GM12878 (cell line): ENCODE results near the gene SEMA7A. TPM values are rescaled to one million over a fixed set of nuclear protein-coding genes. Genes with fewer than 3 reads are reported as not detected.

Experiments used
- BACH1 ChIP-seq: fragments of 450-650 bp; IDR thresholded peaks from 2 replicates; pipeline ENCODE4 v1.6.1; 2017; ENCODE audit warnings: mild to moderate bottlenecking, borderline replicate concordance
- BCL11A ChIP-seq: IDR thresholded peaks from 2 replicates; pipeline ENCODE4 v1.6.1; 2011; ENCODE audit warnings: low read depth, low read length
- BHLHE40 ChIP-seq, 2 experiments: fragments of 450-650 bp in 1 of 2; IDR thresholded peaks; 2 replicates each; pipeline ENCODE4 v1.6.1; 2011 to 2017; ENCODE audit warnings: low read depth in 2 of 2, borderline replicate concordance in 1 of 2, improper control_type of control experiment in 1 of 2, low read length in 1 of 2, mild to moderate bottlenecking in 1 of 2
- CBX3 ChIP-seq: fragments of 200-600 bp; sonication (generic); IDR thresholded peaks from 2 replicates; pipeline ENCODE4 v1.6.1; 2016; ENCODE audit warnings: low read depth, borderline replicate concordance
- CUX1 ChIP-seq: IDR thresholded peaks from 2 replicates; pipeline ENCODE4 v1.6.1; 2012; ENCODE audit warnings: improper control_type of control experiment, low read depth, low read length; ENCODE audit not compliant: insufficient replicate concordance
- EED ChIP-seq: sonication (generic); IDR thresholded peaks from 2 replicates; pipeline ENCODE4 v1.6.1; 2016; ENCODE audit warnings: antibody characterized with exemption, low read depth
- ETV6 ChIP-seq, 2 experiments: fragments of 450-650 bp in 1 of 2; IDR thresholded peaks in 1 of 2; conservative IDR thresholded peaks in 1 of 2; 2 replicates each; pipeline ENCODE4 v1.6.1; 2014; ENCODE audit warnings: antibody characterized with exemption in 1 of 2, borderline replicate concordance in 1 of 2, low read depth in 1 of 2, mild to moderate bottlenecking in 1 of 2, moderate library complexity in 1 of 2
- MEF2A ChIP-seq: IDR thresholded peaks from 2 replicates; pipeline ENCODE4 v1.6.1; 2011; ENCODE audit warnings: low read depth, mild to moderate bottlenecking, low read length, moderate library complexity; ENCODE audit not compliant: insufficient read depth
- MYB ChIP-seq: fragments of 150-350 bp; IDR thresholded peaks from 2 replicates; pipeline ENCODE4 v1.6.1; 2014; ENCODE audit warnings: mild to moderate bottlenecking, low read depth, low read length, borderline replicate concordance
- NFYB ChIP-seq: IDR thresholded peaks from 2 replicates; pipeline ENCODE4 v1.6.1; 2011; ENCODE audit warnings: low read depth, mild to moderate bottlenecking, low read length, improper control_type of control experiment, moderate library complexity; ENCODE audit not compliant: insufficient read depth
- POU2F2 ChIP-seq: IDR thresholded peaks from 3 replicates; pipeline ENCODE4 v1.6.1; 2011; ENCODE audit warnings: low read depth, mild to moderate bottlenecking, low read length, borderline replicate concordance
- RB1 ChIP-seq: fragments of 450-650 bp; formaldehyde crosslinking; IDR thresholded peaks from 2 replicates; pipeline ENCODE4 v1.6.1; 2017; ENCODE audit warnings: mild to moderate bottlenecking, borderline replicate concordance
- RCOR1 ChIP-seq: conservative IDR thresholded peaks from 2 replicates; pipeline ENCODE4 v1.6.1; 2012; ENCODE audit warnings: low read depth, low read length, improper control_type of control experiment
- TCF12 ChIP-seq: IDR thresholded peaks from 2 replicates; pipeline ENCODE4 v1.6.1; 2011; ENCODE audit warnings: low read depth, mild to moderate bottlenecking, low read length
- TCF3 ChIP-seq: IDR thresholded peaks from 2 replicates; pipeline ENCODE4 v1.6.1; 2012; ENCODE audit warnings: low read depth, mild to moderate bottlenecking, low read length, borderline replicate concordance; ENCODE audit not compliant: insufficient read depth
- ZNF384 ChIP-seq: IDR thresholded peaks from 2 replicates; pipeline ENCODE4 v1.6.1; 2012; ENCODE audit warnings: low read depth, mild to moderate bottlenecking, low read length, improper control_type of control experiment, borderline replicate concordance
- polyA plus RNA-seq, 11 experiments: library from polyadenylated mRNA; depleted of rRNA in 4 of 11; unstranded in 6 of 11; stranded (reverse) in 5 of 11; fragments of >200 nt; fragmentation: Nextera tagmentation in 4 of 11; fragmentation: Illumina TruSeq in 1 of 11; extraction: Ambion mirVana in 4 of 11; extraction: Trizol in 1 of 11; gene quantifications; 1 replicate in 1 of 11; 2 replicates in 10 of 11; pipeline versions ENCODE4 v1.2.1 to v1.2.3, GENCODE V29; 2011 to 2016; ENCODE audit warnings: inconsistent platforms in 2 of 11, missing spikeins in 2 of 11, low read depth in 1 of 11
- total RNA-seq, 4 experiments: library from RNA; depleted of rRNA in 3 of 4; stranded (reverse); fragments of >200 nt in 3 of 4; fragmentation: Illumina TruSeq in 1 of 4; extraction: Trizol in 1 of 4; gene quantifications; 2 replicates each; pipeline versions ENCODE4 v1.2.1 to v1.2.3, GENCODE V29; 2013 to 2021
- TF ChIP-seq, protein P1 (sequence below): fragments of 150-350 bp; IDR thresholded peaks from 2 replicates; pipeline ENCODE4 v1.6.1; 2016; ENCODE audit warnings: low read depth, low read length
- TF ChIP-seq, protein P2 (sequence below): fragments of 450-650 bp; IDR thresholded peaks from 2 replicates; pipeline ENCODE4 v1.6.1; 2017; ENCODE audit warnings: low read depth, mild to moderate bottlenecking, moderate library complexity

Gene SEMA7A
- total and polyA plus RNA-seq, 10 of the 15 experiments (the other 5 are each of a cell fraction or from before 2014, with no cell fraction given): 0.08 to 112 (median 53.5) TPM

DNA sequence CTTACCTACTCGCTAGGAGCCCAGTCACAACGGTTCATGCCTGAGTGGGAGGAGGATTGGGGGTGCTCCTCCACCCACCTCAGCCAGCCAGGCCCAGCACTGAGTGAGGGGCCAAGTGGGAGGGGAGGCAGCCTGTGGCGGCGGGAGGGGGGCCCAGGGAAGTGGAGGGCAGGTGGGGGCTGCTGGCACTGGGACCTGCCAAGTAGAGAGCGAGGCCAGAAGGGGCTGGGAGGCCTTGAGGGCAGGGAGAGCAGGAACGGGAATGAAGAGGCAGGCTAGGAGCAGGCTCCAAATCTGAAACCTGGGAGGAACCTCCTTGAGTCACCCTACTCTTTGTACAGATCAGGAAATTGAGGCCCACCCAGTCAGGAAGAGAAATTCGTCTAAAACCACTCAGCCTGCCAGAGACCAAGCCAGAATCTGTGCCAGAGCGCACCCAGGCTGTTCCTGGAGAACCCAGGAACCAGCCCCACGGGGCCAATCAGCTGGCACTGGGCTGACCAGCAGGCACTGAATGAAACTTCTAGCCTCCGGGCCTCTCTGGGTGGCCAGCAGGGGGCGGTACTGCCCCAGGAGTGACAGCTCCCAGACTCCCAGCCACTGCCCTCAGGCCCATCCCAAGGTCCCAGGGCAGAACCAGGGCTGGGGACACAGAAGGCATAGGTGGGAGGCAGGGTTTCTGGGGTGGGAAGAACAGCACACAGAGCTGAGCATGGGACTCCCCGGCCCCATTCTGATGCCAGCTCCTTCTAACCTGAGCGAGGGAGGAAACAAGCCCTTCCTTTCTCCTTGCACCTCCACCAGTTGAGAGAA, 51.5 kb downstream of the SEMA7A start (continued):
- TF ChIP-seq, protein P1, sequence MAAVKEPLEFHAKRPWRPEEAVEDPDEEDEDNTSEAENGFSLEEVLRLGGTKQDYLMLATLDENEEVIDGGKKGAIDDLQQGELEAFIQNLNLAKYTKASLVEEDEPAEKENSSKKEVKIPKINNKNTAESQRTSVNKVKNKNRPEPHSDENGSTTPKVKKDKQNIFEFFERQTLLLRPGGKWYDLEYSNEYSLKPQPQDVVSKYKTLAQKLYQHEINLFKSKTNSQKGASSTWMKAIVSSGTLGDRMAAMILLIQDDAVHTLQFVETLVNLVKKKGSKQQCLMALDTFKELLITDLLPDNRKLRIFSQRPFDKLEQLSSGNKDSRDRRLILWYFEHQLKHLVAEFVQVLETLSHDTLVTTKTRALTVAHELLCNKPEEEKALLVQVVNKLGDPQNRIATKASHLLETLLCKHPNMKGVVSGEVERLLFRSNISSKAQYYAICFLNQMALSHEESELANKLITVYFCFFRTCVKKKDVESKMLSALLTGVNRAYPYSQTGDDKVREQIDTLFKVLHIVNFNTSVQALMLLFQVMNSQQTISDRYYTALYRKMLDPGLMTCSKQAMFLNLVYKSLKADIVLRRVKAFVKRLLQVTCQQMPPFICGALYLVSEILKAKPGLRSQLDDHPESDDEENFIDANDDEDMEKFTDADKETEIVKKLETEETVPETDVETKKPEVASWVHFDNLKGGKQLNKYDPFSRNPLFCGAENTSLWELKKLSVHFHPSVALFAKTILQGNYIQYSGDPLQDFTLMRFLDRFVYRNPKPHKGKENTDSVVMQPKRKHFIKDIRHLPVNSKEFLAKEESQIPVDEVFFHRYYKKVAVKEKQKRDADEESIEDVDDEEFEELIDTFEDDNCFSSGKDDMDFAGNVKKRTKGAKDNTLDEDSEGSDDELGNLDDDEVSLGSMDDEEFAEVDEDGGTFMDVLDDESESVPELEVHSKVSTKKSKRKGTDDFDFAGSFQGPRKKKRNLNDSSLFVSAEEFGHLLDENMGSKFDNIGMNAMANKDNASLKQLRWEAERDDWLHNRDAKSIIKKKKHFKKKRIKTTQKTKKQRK: no peak
- TF ChIP-seq RB1 (peak; percentile 64; the same call in 1 of the 2 replicates), NFYB (peak; percentile 79), MEF2A (no peak), ZNF384 (no peak), CUX1 (no peak), BCL11A (no peak), BHLHE40 (IDR thresholded peaks at IDR 0.05; ENCODE audit: borderline replicate concordance in 1 of 2, low read depth in 2 of 2, low read length in 1 of 2) (peak in 1 of 2 experiments; percentile 29; a peak in 1 of 4 replicates), BACH1 (no peak), RCOR1 (no peak), POU2F2 (peak; percentile 68; the same call in 1 of the 3 replicates), ETV6 (conservative IDR thresholded peaks at IDR 0.05 in 1 of 2, IDR thresholded peaks at IDR 0.05 in 1 of 2; ENCODE audit: borderline replicate concordance in 1 of 2, low read depth in 1 of 2) (peak in 1 of 2 experiments; percentile 35; a peak in 2 of 4 replicates), MYB (no peak), TCF12 (0 out of 2 replicates have a peak, but pooled peaks have one; percentile 16), TCF3 (no peak), EED (peak; percentile 75), CBX3 (no peak)
- TF ChIP-seq, protein P2, sequence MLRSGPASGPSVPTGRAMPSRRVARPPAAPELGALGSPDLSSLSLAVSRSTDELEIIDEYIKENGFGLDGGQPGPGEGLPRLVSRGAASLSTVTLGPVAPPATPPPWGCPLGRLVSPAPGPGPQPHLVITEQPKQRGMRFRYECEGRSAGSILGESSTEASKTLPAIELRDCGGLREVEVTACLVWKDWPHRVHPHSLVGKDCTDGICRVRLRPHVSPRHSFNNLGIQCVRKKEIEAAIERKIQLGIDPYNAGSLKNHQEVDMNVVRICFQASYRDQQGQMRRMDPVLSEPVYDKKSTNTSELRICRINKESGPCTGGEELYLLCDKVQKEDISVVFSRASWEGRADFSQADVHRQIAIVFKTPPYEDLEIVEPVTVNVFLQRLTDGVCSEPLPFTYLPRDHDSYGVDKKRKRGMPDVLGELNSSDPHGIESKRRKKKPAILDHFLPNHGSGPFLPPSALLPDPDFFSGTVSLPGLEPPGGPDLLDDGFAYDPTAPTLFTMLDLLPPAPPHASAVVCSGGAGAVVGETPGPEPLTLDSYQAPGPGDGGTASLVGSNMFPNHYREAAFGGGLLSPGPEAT: no peak
